HG02981 (cell line): ENCODE results near the gene GJB6.
A peak's percentile ranks its signal among the peaks of the same experiment; 100 is the strongest.

Experiments
- ATAC-seq: cut with Tn5 transposase; IDR thresholded peaks from one replicate; pipeline ENCODE4 v1.9.1; 2021; ENCODE audit warnings: mild to moderate bottlenecking, moderate library complexity; ENCODE audit not compliant: unreplicated experiment

The GJB6 gene

GRCh38 chr13:20227730-20228129 is 4.4 kb downstream of the GJB6 start:
- ATAC-seq: no peak

GRCh38 chr13:20227288-20227687 is 4.8 kb downstream of the GJB6 start:
- no peak for ATAC-seq

- ATAC-seq: no peak
Observed at GRCh38 chr13:20222553-20222952, 9.6 kb downstream of the GJB6 start.

GRCh38 chr13:20221772-20222171 is 10.3 kb downstream of the GJB6 start:
- ATAC-seq: no peak

- ATAC-seq: peak; percentile 95
Observed at GRCh38 chr13:20219577-20219976, 12.5 kb downstream of the GJB6 start.

- no peak for ATAC-seq
Observed at GRCh38 chr13:20217168-20217567, 15.0 kb downstream of the GJB6 start.

- ATAC-seq: no peak
Observed at GRCh38 chr13:20209948-20210347, 22.2 kb downstream of the GJB6 start.

GRCh38 chr13:20206698-20207235 is 25.4 kb downstream of the GJB6 start:
- no peak for ATAC-seq

GRCh38 chr13:20206065-20206697 is 25.9 kb downstream of the GJB6 start:
- no peak for ATAC-seq

GRCh38 chr13:20198781-20199180 is 33.3 kb downstream of the GJB6 start:
- ATAC-seq: no peak

- ATAC-seq: no peak
Observed at GRCh38 chr13:20197361-20197834, 34.7 kb downstream of the GJB6 start.

- ATAC-seq: no peak
Observed at GRCh38 chr13:20195801-20196200, 36.3 kb downstream of the GJB6 start.

GRCh38 chr13:20193907-20194631 is 38.0 kb downstream of the GJB6 start:
- ATAC-seq: no peak

- ATAC-seq: no peak
Observed at GRCh38 chr13:20193162-20193906, 38.8 kb downstream of the GJB6 start.

GRCh38 chr13:20192836-20193161 is 39.3 kb downstream of the GJB6 start, which contains the start of gene GJB2:
GJB2 (minus strand) TSS chr13:20192938; CDS start chr13:20189581, 3,357 bp downstream.
- ATAC-seq: no peak

GRCh38 chr13:20192158-20192835 is 39.8 kb downstream of the GJB6 start:
- ATAC-seq: no peak

- no peak for ATAC-seq
Observed at GRCh38 chr13:20191311-20192157, 40.6 kb downstream of the GJB6 start.

GRCh38 chr13:20190481-20191310 is 41.4 kb downstream of the GJB6 start:
- ATAC-seq: no peak

- no peak for ATAC-seq
Observed at GRCh38 chr13:20190076-20190475, 42.0 kb downstream of the GJB6 start.
